HepG2 (cell line): ENCODE data around the gene CTNNA2. TPM values are rescaled to one million over a fixed set of nuclear protein-coding genes. Genes with fewer than 3 reads are reported as not detected.
A peak's percentile ranks its signal among the peaks of the same experiment; 100 is the strongest.

Experiments used
- ATAC-seq: fragments of 200-7000 bp; cut with Tn5 transposase; 3 replicates; pipeline ENCODE4 v1.9.1; 2020; ENCODE audit warnings: mild to moderate bottlenecking, moderate library complexity
- BruUV-seq: library from RNA; stranded (reverse); fragments of 400-500 nt; replicated peaks from 2 replicates; lab custom pipeline; 2021; lab: Mats Ljungman, UMichigan
- CTCF ChIA-PET: fragments of 300-600 bp; formaldehyde crosslinking; extraction: SDS; loops from one replicate; lab custom pipeline; 2021; ENCODE audit warnings: low total read pairs, inconsistent platforms, low intra/inter-chr PET ratio; lab: Yijun Ruan, JAX
- POLR2A ChIA-PET: fragments of 350-600 bp; sonication (Branson Sonifier 250); formaldehyde crosslinking; loops from one replicate; lab custom pipeline; 2020; ENCODE audit warnings: antibody characterized with exemption, inconsistent platforms; lab: Yijun Ruan, JAX
- DNase-seq: peaks from one replicate; pipeline ENCODE4 v3.0.0-alpha.2; 2015; ENCODE audit warnings: low spot score
- FAIRE-seq: peaks from 3 replicates; lab custom pipeline; 2011; peaks lifted over from hg19 to GRCh38; lab: Jason Lieb, UNC
- H2AFZ ChIP-seq: one replicate; pipeline ENCODE4 v1.6.1; 2011; ENCODE audit warnings: low read length, inconsistent platforms
- H3K27ac ChIP-seq: fragments of 300-600 bp; 3 replicates; pipeline ENCODE4 v1.8.0; 2011; ENCODE audit warnings: mixed run types, mild to moderate bottlenecking, mixed read lengths, low read length, inconsistent platforms; ENCODE audit not compliant: insufficient read depth; ENCODE audit errors: extremely low read length
- H3K27me3 ChIP-seq, 2 experiments: fragments of 200-600 bp in 1 of 2; 2 replicates in 1 of 2; 3 replicates in 1 of 2; pipeline versions ENCODE4 v1.6.0 to v1.8.0; 2011; ENCODE audit warnings: low read length in 2 of 2, mild to moderate bottlenecking in 2 of 2, moderate library complexity in 2 of 2, inconsistent platforms in 1 of 2; ENCODE audit not compliant: insufficient read depth in 2 of 2, control insufficient read depth in 1 of 2
- H3K36me3 ChIP-seq, 2 experiments: fragments of 200-600 bp in 1 of 2; replicated peaks in 1 of 2; 2 replicates in 1 of 2; 3 replicates in 1 of 2; pipeline versions ENCODE4 v1.5.1 to v1.8.0; 2011; ENCODE audit warnings: low read length in 2 of 2, inconsistent platforms in 1 of 2; ENCODE audit not compliant: insufficient read depth in 2 of 2, control insufficient read depth in 1 of 2
- H3K4me1 ChIP-seq: 2 replicates; pipeline ENCODE4 v1.5.1; 2012; ENCODE audit warnings: low read length, inconsistent platforms; ENCODE audit not compliant: insufficient read depth
- H3K4me2 ChIP-seq: 2 replicates; pipeline ENCODE4 v1.6.0; 2011; ENCODE audit warnings: low read depth, low read length, inconsistent platforms
- H3K4me3 ChIP-seq, 3 experiments: fragments of 200-600 bp in 1 of 3; sonication (generic), shearing (Covaris generic) in 1 of 3; replicated peaks in 1 of 3; 2 replicates each; pipeline ENCODE4 v1.5.1; 2011 to 2016; ENCODE audit warnings: low read length in 3 of 3, inconsistent platforms in 2 of 3, low read depth in 2 of 3, mild to moderate bottlenecking in 2 of 3, control low read depth in 1 of 3, mixed read lengths in 1 of 3; ENCODE audit not compliant: insufficient read depth in 1 of 3
- H3K79me2 ChIP-seq: one replicate; pipeline ENCODE4 v1.6.1; 2011; ENCODE audit warnings: low read length, inconsistent platforms; ENCODE audit not compliant: insufficient read depth
- H3K9ac ChIP-seq: 2 replicates; pipeline ENCODE4 v1.6.0; 2011; ENCODE audit warnings: mild to moderate bottlenecking, low read depth, low read length, inconsistent platforms; ENCODE audit not compliant: insufficient read depth
- H3K9me3 ChIP-seq: 2 replicates; pipeline ENCODE4 v1.5.1; 2012; ENCODE audit warnings: mild to moderate bottlenecking, low read length
- H4K20me1 ChIP-seq: 2 replicates; pipeline ENCODE4 v1.6.0; 2011; ENCODE audit warnings: inconsistent platforms, mild to moderate bottlenecking, low read length, moderate library complexity; ENCODE audit not compliant: insufficient read depth
- BCL6 ChIP-seq: IDR thresholded peaks from 2 replicates; pipeline ENCODE4 v1.6.1; 2016; ENCODE audit warnings: missing genetic modification reagents, missing compliant biosample characterization
- CEBPB ChIP-seq: IDR thresholded peaks from 2 replicates; pipeline ENCODE4 v1.6.1; 2011; ENCODE audit warnings: low read depth, low read length, improper control_type of control experiment, borderline replicate concordance
- E2F2 ChIP-seq: sonication (generic); formaldehyde crosslinking; IDR thresholded peaks from 2 replicates; pipeline ENCODE4 v1.4.0; 2020; ENCODE audit warnings: missing genetic modification reagents, borderline replicate concordance
- ZNF329 ChIP-seq: sonication (generic); formaldehyde crosslinking; IDR thresholded peaks from 2 replicates; pipeline ENCODE4 v1.9.0; 2021; ENCODE audit warnings: low read depth, mild to moderate bottlenecking, missing genetic modification reagents
- WGBS: methylation state at CpG from one replicate; pipeline ENCODE4 v1.1.6; 2017; ENCODE audit warnings: low lambda C conversion rate; 5-methylcytosine and 5-hydroxymethylcytosine counted together
- in situ Hi-C: cut with HindIII; loops from 2 replicates; pipeline ENCODE4 v1.10.0; 2017; ENCODE audit warnings: low pct_unique_long_range_greater_than_20kb; ENCODE audit not compliant: extremely low pct_ligation_motif_present
- intact Hi-C: fragments of 100-400 bp; cut with micrococcal nuclease; formaldehyde crosslinking; loops from one replicate; pipeline ENCODE4 v1.10.0; 2022; ENCODE audit not compliant: unreplicated experiment
- polyA plus RNA-seq, 8 experiments: library from polyadenylated mRNA; depleted of rRNA in 3 of 8; stranded (reverse) in 7 of 8; unstranded in 1 of 8; fragments of >200 nt; fragmentation: Illumina TruSeq in 4 of 8; extraction: Trizol in 4 of 8; gene quantifications; 2 replicates each; pipeline versions ENCODE4 v1.2.1 to v1.2.3, GENCODE V29; 2011 to 2016; ENCODE audit warnings: low read depth in 4 of 8, missing spikeins in 1 of 8, mixed read lengths in 1 of 8; ENCODE audit not compliant: insufficient read depth in 1 of 8
- total RNA-seq, 5 experiments: library from RNA; depleted of rRNA; stranded (reverse); fragments of >200 nt; fragmentation: Illumina TruSeq; extraction: Trizol; gene quantifications; 2 replicates each; pipeline ENCODE4 v1.2.3, GENCODE V29; 2016; ENCODE audit warnings: low read depth in 1 of 5
- TF ChIP-seq, protein P1 (sequence below): IDR thresholded peaks from 2 replicates; pipeline ENCODE4 v1.6.1; 2018; ENCODE audit warnings: missing genetic modification reagents

Gene CTNNA2
- total and polyA plus RNA-seq, 2 of the 13 experiments (the other 11 are each of a cell fraction or from before 2014, with no cell fraction given) = not detected

DNA sequence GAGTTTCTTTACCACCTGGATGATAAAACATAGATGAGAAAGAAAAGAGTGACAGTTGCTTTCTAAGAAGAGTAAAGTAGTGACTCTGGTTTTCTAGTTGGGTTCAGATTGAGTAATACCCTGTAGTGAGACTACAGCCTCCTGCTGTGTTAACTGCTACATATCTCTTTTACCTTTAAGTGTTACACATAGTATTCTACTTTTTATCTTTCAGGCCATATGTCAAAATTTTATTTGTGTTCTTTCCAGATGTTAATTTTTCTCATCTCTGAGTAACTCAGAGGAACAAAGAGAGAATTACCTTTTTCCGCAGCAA is 348.2 kb downstream of the CTNNA2 start:
- Histone ChIP-seq H3K27me3 (no peaks in the 10 kb centered on the region), H3K27ac (no peak overlapping the region), H3K36me3 (no peaks in the 10 kb centered on the region), H3K9ac (no peak overlapping the region), H4K20me1 (no peaks in the 10 kb centered on the region), H2AFZ (no peak overlapping the region), H3K4me1 (no peaks in the 10 kb centered on the region), H3K4me2 (no peak overlapping the region), H3K79me2 (no peaks in the 10 kb centered on the region), H3K9me3 (no peaks in the 10 kb centered on the region), H3K4me3 (no peak overlapping the region)
- in situ Hi-C loops = loop anchor here (5.0 to 10.0 kb wide), 2 partner anchors 639 to 826 kb away; no protein-coding TSS in a partner anchor
- CTCF ChIA-PET = no interaction called here
- TF ChIP-seq, protein P1, sequence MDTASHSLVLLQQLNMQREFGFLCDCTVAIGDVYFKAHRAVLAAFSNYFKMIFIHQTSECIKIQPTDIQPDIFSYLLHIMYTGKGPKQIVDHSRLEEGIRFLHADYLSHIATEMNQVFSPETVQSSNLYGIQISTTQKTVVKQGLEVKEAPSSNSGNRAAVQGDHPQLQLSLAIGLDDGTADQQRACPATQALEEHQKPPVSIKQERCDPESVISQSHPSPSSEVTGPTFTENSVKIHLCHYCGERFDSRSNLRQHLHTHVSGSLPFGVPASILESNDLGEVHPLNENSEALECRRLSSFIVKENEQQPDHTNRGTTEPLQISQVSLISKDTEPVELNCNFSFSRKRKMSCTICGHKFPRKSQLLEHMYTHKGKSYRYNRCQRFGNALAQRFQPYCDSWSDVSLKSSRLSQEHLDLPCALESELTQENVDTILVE (CRISPR knock-in tag) = no peak
- TF ChIP-seq CEBPB (0 out of 2 replicates have a peak, but pooled peaks have one; percentile 2), BCL6 (peak; percentile 55)
- WGBS = 0% methylated on average over 1 of the region's 1 CpG
- no peak for DNase-seq
- FAIRE-seq = no peak
- BruUV-seq = no TSS peak
- POLR2A ChIA-PET = no interaction called here
- intact Hi-C loops = loop anchor here (2.0 kb wide), 1 partner anchor 40 kb away; no protein-coding TSS in a partner anchor
- peak; percentile 40; the same call in 1 of the 3 replicates for ATAC-seq

DNA sequence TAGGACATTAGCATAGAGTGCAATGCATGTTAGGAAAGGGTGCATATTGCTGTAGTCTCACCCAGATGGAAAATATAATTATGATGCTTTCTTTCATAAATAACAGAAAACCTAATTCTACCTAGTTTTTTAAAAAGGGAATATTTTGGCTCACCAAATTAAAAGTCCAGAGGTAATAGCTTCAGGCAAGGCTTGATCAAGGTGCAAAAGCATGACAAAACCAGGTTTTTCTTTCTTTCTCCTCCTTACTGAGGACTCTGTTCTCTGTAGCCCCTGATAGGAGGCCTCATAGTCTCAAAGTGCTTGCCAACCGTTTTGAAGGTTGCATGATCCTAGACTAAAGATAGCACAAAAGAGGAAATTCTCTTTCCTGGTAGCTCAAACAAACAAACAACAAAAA is 349.9 kb downstream of the CTNNA2 start:
- WGBS = 0% methylated on average over 1 of the region's 1 CpG
- no peaks in the 10 kb centered on the region for H3K27me3 ChIP-seq
- no peaks in the 10 kb centered on the region for H3K4me1 ChIP-seq
- DNase-seq (no peak), FAIRE-seq (no peak), ATAC-seq (no peak)
- no peak overlapping the region for H3K9ac ChIP-seq
- no peaks in the 10 kb centered on the region for H3K9me3 ChIP-seq
- TF ChIP-seq E2F2 = no peak
- peak; percentile 91 for TF ChIP-seq ZNF329 (CRISPR knock-in tag)
- in situ Hi-C loops (loop anchor here (5.0 to 10.0 kb wide), 2 partner anchors 640 to 828 kb away; no protein-coding TSS in a partner anchor), intact Hi-C loops (no loop called here)
- ChIA-PET POLR2A (no interaction called here), CTCF (no interaction called here)
- no peaks in the 10 kb centered on the region for H4K20me1 ChIP-seq
- H3K36me3 ChIP-seq = no peaks in the 10 kb centered on the region
- no peaks in the 10 kb centered on the region for H3K79me2 ChIP-seq
- no peak overlapping the region for H3K27ac ChIP-seq
- H3K4me2 ChIP-seq = no peak overlapping the region
- H3K4me3 ChIP-seq = no peak overlapping the region
- BruUV-seq = no TSS peak
- no peak overlapping the region for H2AFZ ChIP-seq
